Astrocyte (in vitro differentiated cells and primary cell): ENCODE measurements around the gene ZBTB1. TPM values are rescaled to one million over a fixed set of nuclear protein-coding genes. Genes with fewer than 3 reads are reported as not detected.

Source experiments
- DNase-seq: peaks from one replicate; pipeline ENCODE4 v3.0.0-alpha.2; 2010; ENCODE audit warnings: low read depth
- FAIRE-seq: peaks from 2 replicates; lab custom pipeline; 2011; peaks lifted over from hg19 to GRCh38; lab: Jason Lieb, UNC
- H2AFZ ChIP-seq: 2 replicates; pipeline ENCODE4 v1.6.0; 2012; ENCODE audit warnings: low read depth, low read length, inconsistent platforms
- H3K27ac ChIP-seq: 2 replicates; pipeline ENCODE4 v1.5.1; 2011; ENCODE audit warnings: low read depth, low read length, inconsistent platforms
- H3K27me3 ChIP-seq: 2 replicates; pipeline ENCODE4 v1.6.0; 2011; ENCODE audit warnings: low read length, inconsistent platforms; ENCODE audit not compliant: insufficient read depth
- H3K36me3 ChIP-seq: 2 replicates; pipeline ENCODE4 v1.5.1; 2011; ENCODE audit warnings: low read length, inconsistent platforms; ENCODE audit not compliant: insufficient read depth
- H3K4me1 ChIP-seq: 2 replicates; pipeline ENCODE4 v1.5.1; 2011; ENCODE audit warnings: low read length, inconsistent platforms; ENCODE audit not compliant: insufficient read depth
- H3K4me2 ChIP-seq: 2 replicates; pipeline ENCODE4 v1.6.0; 2012; ENCODE audit warnings: low read length, inconsistent platforms
- H3K4me3 ChIP-seq: 2 replicates; pipeline ENCODE4 v1.5.1; 2011; ENCODE audit warnings: low read depth, mild to moderate bottlenecking, low read length, inconsistent platforms; ENCODE audit not compliant: insufficient read depth
- H3K79me2 ChIP-seq: 2 replicates; pipeline ENCODE4 v1.6.0; 2012; ENCODE audit warnings: mild to moderate bottlenecking, low read length, inconsistent platforms; ENCODE audit not compliant: insufficient read depth
- H3K9ac ChIP-seq: 2 replicates; pipeline ENCODE4 v1.6.0; 2012; ENCODE audit warnings: mild to moderate bottlenecking, low read length, inconsistent platforms
- H3K9me3 ChIP-seq: 2 replicates; pipeline ENCODE4 v1.5.1; 2012; ENCODE audit warnings: low read depth, mild to moderate bottlenecking, low read length, inconsistent platforms; ENCODE audit not compliant: insufficient read depth
- H4K20me1 ChIP-seq: 2 replicates; pipeline ENCODE4 v1.6.0; 2012; ENCODE audit warnings: low read length, inconsistent platforms; ENCODE audit not compliant: insufficient read depth
- H3K27ac Mint-ChIP-seq: one replicate; pipeline ENCODE4 v1.8.0; 2021; ENCODE audit warnings: mild to moderate bottlenecking, mixed read lengths; ENCODE audit not compliant: unreplicated experiment
- H3K27me3 Mint-ChIP-seq: one replicate; pipeline ENCODE4 v1.8.0; 2021; ENCODE audit warnings: low read depth, mixed read lengths; ENCODE audit not compliant: unreplicated experiment
- H3K36me3 Mint-ChIP-seq: one replicate; pipeline ENCODE4 v1.8.0; 2021; ENCODE audit warnings: low read depth, mixed read lengths; ENCODE audit not compliant: unreplicated experiment
- H3K4me1 Mint-ChIP-seq: one replicate; pipeline ENCODE4 v1.8.0; 2021; ENCODE audit warnings: low read depth, mixed read lengths; ENCODE audit not compliant: unreplicated experiment
- H3K4me3 Mint-ChIP-seq: one replicate; pipeline ENCODE4 v1.8.0; 2021; ENCODE audit warnings: mild to moderate bottlenecking, moderate library complexity, mixed read lengths; ENCODE audit not compliant: unreplicated experiment
- H3K9me3 Mint-ChIP-seq: one replicate; pipeline ENCODE4 v1.8.0; 2021; ENCODE audit warnings: mild to moderate bottlenecking, mixed read lengths; ENCODE audit not compliant: unreplicated experiment
- CTCF ChIP-seq: IDR thresholded peaks from 2 replicates; pipeline ENCODE4 v1.5.1; 2011; ENCODE audit warnings: low read depth, mild to moderate bottlenecking, inconsistent platforms, low read length, moderate library complexity; ENCODE audit not compliant: insufficient read depth
- EZH2 ChIP-seq: IDR thresholded peaks from 2 replicates; pipeline ENCODE4 v1.6.1; 2012; ENCODE audit warnings: mild to moderate bottlenecking, low read length, inconsistent platforms; ENCODE audit not compliant: insufficient read depth
- total RNA-seq: library from RNA; stranded (reverse); gene quantifications from 2 replicates; pipeline ENCODE4 v1.2.1, GENCODE V29; 2021

The ZBTB1 gene
- total RNA-seq, 1 donor from 2014 or later: 43.0 TPM

DNA sequence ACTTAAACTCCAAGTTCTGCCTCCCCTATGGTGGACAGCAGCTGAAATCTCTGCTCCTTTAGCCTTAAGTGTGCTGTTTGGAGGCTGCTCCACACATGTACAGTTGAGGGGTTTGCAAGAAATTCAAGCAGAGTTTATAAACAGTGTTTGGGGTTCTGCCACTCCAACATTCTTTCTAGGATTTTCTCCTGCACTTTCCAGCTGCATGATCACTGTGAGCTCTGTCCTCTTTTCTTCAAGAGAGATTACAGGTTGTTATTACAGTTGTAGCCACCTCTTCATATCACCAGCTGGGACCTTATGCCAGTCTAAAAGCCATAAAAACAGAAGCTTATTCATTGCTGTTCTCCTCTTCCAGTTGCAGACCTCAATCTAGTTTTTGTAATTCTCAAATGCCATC, 9.3 kb upstream of the ZBTB1 start:
- H3K4me3 ChIP-seq: no peak overlapping the region
- H3K27me3 ChIP-seq: no peaks in the 10 kb centered on the region
- DNase-seq: no peak
- peaks cover 14% of the 10 kb centered on the region for H3K79me2 ChIP-seq
- Mint-ChIP-seq H3K27me3 (no peaks in the 10 kb centered on the region), H3K4me1 (no peaks in the 10 kb centered on the region), H3K9me3 (no peaks in the 10 kb centered on the region), H3K27ac (no peak overlapping the region), H3K36me3 (peaks cover 6% of the 10 kb centered on the region), H3K4me3 (no peak overlapping the region)
- TF ChIP-seq CTCF (no peak), EZH2 (no peak)
- no peaks in the 10 kb centered on the region for H3K36me3 ChIP-seq
- H3K9me3 ChIP-seq: no peaks in the 10 kb centered on the region
- no peak for FAIRE-seq
- no peak overlapping the region for H2AFZ ChIP-seq
- H3K9ac ChIP-seq: no peak overlapping the region
- H3K4me2 ChIP-seq: no peak overlapping the region
- H3K27ac ChIP-seq: no peak overlapping the region
- peaks cover 9% of the 10 kb centered on the region for H4K20me1 ChIP-seq
- H3K4me1 ChIP-seq: no peaks in the 10 kb centered on the region

DNA sequence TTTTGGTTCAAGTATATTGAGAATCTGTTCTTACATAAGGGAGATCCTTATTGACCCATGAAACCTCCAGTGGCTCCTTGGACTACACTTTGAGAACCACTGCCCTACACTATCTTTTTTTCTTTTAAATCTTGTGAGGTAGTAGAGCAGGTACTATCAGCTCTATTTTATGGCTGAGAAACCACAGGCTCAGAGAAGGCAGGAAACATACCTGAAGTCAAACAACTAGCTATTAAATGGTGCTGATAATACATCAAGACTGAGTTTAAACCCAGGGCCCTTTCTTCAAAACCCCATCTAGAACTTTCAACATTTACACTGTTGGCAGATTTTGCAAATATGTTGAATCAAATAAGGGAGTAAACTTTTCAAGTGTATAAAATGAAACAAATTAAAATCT, 7.8 kb upstream of the ZBTB1 start:
- Histone ChIP-seq H3K4me1 (peaks cover 6% of the 10 kb centered on the region), H4K20me1 (no peaks in the 10 kb centered on the region), H3K9me3 (no peaks in the 10 kb centered on the region), H3K79me2 (peaks cover 23% of the 10 kb centered on the region), H3K4me2 (no peak overlapping the region), H3K27ac (no peak overlapping the region), H3K27me3 (no peaks in the 10 kb centered on the region), H2AFZ (no peak overlapping the region), H3K9ac (no peak overlapping the region), H3K4me3 (no peak overlapping the region), H3K36me3 (no peaks in the 10 kb centered on the region)
- DNase-seq (no peak), FAIRE-seq (no peak)
- H3K27ac Mint-ChIP-seq: no peak overlapping the region
- H3K4me3 Mint-ChIP-seq: no peak overlapping the region
- H3K36me3 Mint-ChIP-seq: peaks cover 2% of the 10 kb centered on the region
- no peaks in the 10 kb centered on the region for H3K27me3 Mint-ChIP-seq
- H3K4me1 Mint-ChIP-seq: peaks cover 6% of the 10 kb centered on the region
- H3K9me3 Mint-ChIP-seq: no peaks in the 10 kb centered on the region
- TF ChIP-seq EZH2: no peak
- TF ChIP-seq CTCF: no peak

DNA sequence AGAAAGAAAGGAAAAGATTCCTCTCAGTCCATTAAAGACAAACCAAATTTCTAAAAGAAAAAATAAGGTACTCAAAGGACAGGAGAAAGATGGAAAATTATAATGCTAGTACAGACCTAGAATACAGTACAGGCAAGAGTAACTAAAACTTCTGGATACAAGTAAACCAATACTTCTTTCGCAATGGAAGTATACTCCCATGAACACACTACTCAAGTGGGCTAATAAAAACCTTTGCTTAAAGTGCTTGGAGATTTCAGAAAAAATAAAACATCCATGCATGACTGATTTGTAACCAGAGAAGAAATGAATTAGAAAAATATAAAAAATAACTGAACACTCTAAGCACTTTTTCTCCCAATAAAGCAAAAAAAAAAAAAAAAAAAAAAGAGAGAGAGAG, 4.5 kb upstream of the ZBTB1 start:
- Histone ChIP-seq H3K9me3 (no peaks in the 10 kb centered on the region), H3K4me1 (peaks cover 20% of the 10 kb centered on the region), H2AFZ (no peak overlapping the region), H3K4me2 (no peak overlapping the region), H3K27ac (no peak overlapping the region), H3K9ac (no peak overlapping the region), H3K36me3 (no peaks in the 10 kb centered on the region), H3K79me2 (peaks cover 50% of the 10 kb centered on the region), H3K4me3 (no peak overlapping the region), H4K20me1 (no peaks in the 10 kb centered on the region), H3K27me3 (no peaks in the 10 kb centered on the region)
- DNase-seq (no peak), FAIRE-seq (no peak)
- H3K4me1 Mint-ChIP-seq: peaks cover 17% of the 10 kb centered on the region
- no peaks in the 10 kb centered on the region for H3K9me3 Mint-ChIP-seq
- H3K4me3 Mint-ChIP-seq: peak overlapping the region; percentile 13
- no peak for TF ChIP-seq EZH2
- no peak for TF ChIP-seq CTCF
- no peaks in the 10 kb centered on the region for H3K36me3 Mint-ChIP-seq
- H3K27ac Mint-ChIP-seq: peak overlapping the region; percentile 8
- H3K27me3 Mint-ChIP-seq: no peaks in the 10 kb centered on the region
